ENCODE results near the gene NARF. TPM values are rescaled to one million over a fixed set of nuclear protein-coding genes. Genes with fewer than 3 reads are reported as not detected.
A peak's percentile ranks its signal among the peaks of the same experiment; 100 is the strongest.

NARF gene
- total and polyA plus RNA-seq, 2 donors from 2014 or later = 29.1 to 45.8 TPM

GRCh38 chr17:82518826-82519810 is 60.6 kb downstream of the NARF start, which contains the start of gene FOXK2:
FOXK2 (plus strand) TSS chr17:82519732; CDS start chr17:82519889, 157 bp downstream.
- peak; percentile 95 to 98 (median 96) for DNase-seq
- no peaks in the 10 kb centered on the region for H3K4me1 ChIP-seq (ENCODE audit: control insufficient read depth in 2 of 3, insufficient read depth in 2 of 3, low read depth in 1 of 3, low read length in 3 of 3)
- peak within 1 kb of the TSS; percentile 71 to 88 (median 80) for H3K4me3 ChIP-seq (ENCODE audit: low read length in 3 of 3)
- peak within 1 kb of the TSS; percentile 80 to 93 for H3K27ac ChIP-seq (ENCODE audit: low read depth in 2 of 2, low read length in 2 of 2)
- no peak for FAIRE-seq
- H3K9ac ChIP-seq (ENCODE audit: low read length in 3 of 3) = peak within 1 kb of the TSS; percentile 69 to 80 (median 77)
- H3K27me3 ChIP-seq (ENCODE audit: control insufficient read depth, insufficient read depth, low read length) = no peaks in the 10 kb centered on the region
- H3K36me3 ChIP-seq (ENCODE audit: control insufficient read depth in 2 of 3, insufficient read depth in 3 of 3, low read length in 3 of 3) = no peaks in the 10 kb centered on the region
- H3K9me3 ChIP-seq (ENCODE audit: control insufficient read depth in 2 of 3, insufficient read depth in 1 of 3, low read length in 3 of 3) = no peaks in the 10 kb centered on the region
- no peak for TF ChIP-seq CTCF (IDR thresholded peaks at IDR 0.05; ENCODE audit: borderline replicate concordance, extremely low read depth, insufficient read depth)
- intact Hi-C loops (cut with DNase I) = no loop called here

- no peak for FAIRE-seq
- Histone ChIP-seq H3K9me3 (ENCODE audit: control insufficient read depth in 2 of 3, insufficient read depth in 1 of 3, low read length in 3 of 3) (no peaks in the 10 kb centered on the region), H3K27me3 (ENCODE audit: control insufficient read depth, insufficient read depth, low read length) (no peaks in the 10 kb centered on the region), H3K4me1 (ENCODE audit: control insufficient read depth in 2 of 3, insufficient read depth in 2 of 3, low read depth in 1 of 3, low read length in 3 of 3) (peaks cover 0 to 6% (median 4%) of the 10 kb centered on the region in 3 donors), H3K36me3 (ENCODE audit: control insufficient read depth in 2 of 3, insufficient read depth in 3 of 3, low read length in 3 of 3) (no peaks in the 10 kb centered on the region), H3K4me3 (ENCODE audit: low read length in 3 of 3) (peak overlapping the region; percentile 55 to 88 (median 80)), H3K27ac (ENCODE audit: low read depth in 2 of 2, low read length in 2 of 2) (peak overlapping the region; percentile 60 to 67), H3K9ac (ENCODE audit: low read length in 3 of 3) (peak overlapping the region; percentile 52 to 80 (median 69))
- no peak for TF ChIP-seq CTCF (IDR thresholded peaks at IDR 0.05; ENCODE audit: borderline replicate concordance, extremely low read depth, insufficient read depth)
- intact Hi-C loops (cut with DNase I) = no loop called here
- peak; percentile 39 to 80 (median 64) for DNase-seq
Observed at GRCh38 chr17:82519971-82520903, 61.7 kb downstream of the NARF start.

- Histone ChIP-seq H3K27me3 (ENCODE audit: control insufficient read depth, insufficient read depth, low read length) (no peaks in the 10 kb centered on the region), H3K9me3 (ENCODE audit: control insufficient read depth in 2 of 3, insufficient read depth in 1 of 3, low read length in 3 of 3) (no peaks in the 10 kb centered on the region), H3K27ac (ENCODE audit: low read depth in 2 of 2, low read length in 2 of 2) (no peak overlapping the region), H3K4me1 (ENCODE audit: control insufficient read depth in 2 of 3, insufficient read depth in 2 of 3, low read depth in 1 of 3, low read length in 3 of 3) (peaks cover 0 to 21% (median 14%) of the 10 kb centered on the region in 3 donors), H3K36me3 (ENCODE audit: control insufficient read depth in 2 of 3, insufficient read depth in 3 of 3, low read length in 3 of 3) (no peaks in the 10 kb centered on the region), H3K4me3 (ENCODE audit: low read length in 3 of 3) (no peak overlapping the region), H3K9ac (ENCODE audit: low read length in 3 of 3) (no peak overlapping the region)
- DNase-seq (peak in 4 of 5 donors; percentile 64 to 79 (median 76)), FAIRE-seq (no peak)
- no peak for TF ChIP-seq CTCF (IDR thresholded peaks at IDR 0.05; ENCODE audit: borderline replicate concordance, extremely low read depth, insufficient read depth)
- intact Hi-C loops (cut with DNase I) = no loop called here
Observed at GRCh38 chr17:82524540-82524939, 66.0 kb downstream of the NARF start.
